Fibroblast of the aortic adventitia (primary cell): ENCODE measurements around the gene TBC1D8B. TPM values are rescaled to one million over a fixed set of nuclear protein-coding genes. Genes with fewer than 3 reads are reported as not detected.

Experiments
- DNase-seq: peaks from one replicate; pipeline ENCODE4 v3.0.0-alpha.2; 2010; ENCODE audit warnings: low read depth
- H3K4me3 ChIP-seq: 2 replicates; pipeline ENCODE4 v1.5.1; 2011; ENCODE audit warnings: low read depth, mild to moderate bottlenecking, control low read depth, low read length, moderate library complexity
- total RNA-seq: library from RNA; depleted of rRNA; stranded (reverse); fragments of >200 nt; gene quantifications from 2 replicates; pipeline ENCODE4 v1.2.3, GENCODE V29; 2012; ENCODE audit warnings: low replicate concordance
- TF ChIP-seq, protein P1 (sequence below): IDR thresholded peaks from 2 replicates; pipeline ENCODE4 v1.5.1; 2011; ENCODE audit warnings: mild to moderate bottlenecking, low read length, control low read depth, inconsistent platforms; ENCODE audit not compliant: insufficient read depth

Gene TBC1D8B
- total RNA-seq, 1 donor: 17.1 TPM

DNA sequence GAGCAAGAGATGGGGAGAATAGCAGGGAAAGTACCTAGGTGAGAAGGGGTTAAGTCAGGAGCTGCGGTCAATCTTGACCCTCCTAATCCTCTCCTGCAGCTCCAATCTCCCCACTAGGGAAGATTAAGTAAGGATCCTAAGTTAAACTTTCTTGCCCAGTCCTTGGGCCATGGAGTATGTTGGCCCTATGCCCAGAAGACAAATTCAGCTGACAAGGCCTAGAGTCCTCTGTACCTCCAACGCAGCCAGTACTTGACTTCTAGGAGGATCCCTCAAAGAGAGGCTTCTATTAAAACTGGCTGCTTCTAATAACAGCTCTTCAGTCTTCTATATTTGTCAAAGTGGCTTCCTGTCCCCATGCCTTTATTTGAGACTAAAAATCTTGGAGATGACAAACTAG, 119.2 kb downstream of the TBC1D8B start:
- H3K4me3 ChIP-seq: no peak overlapping the region
- TF ChIP-seq, protein P1, sequence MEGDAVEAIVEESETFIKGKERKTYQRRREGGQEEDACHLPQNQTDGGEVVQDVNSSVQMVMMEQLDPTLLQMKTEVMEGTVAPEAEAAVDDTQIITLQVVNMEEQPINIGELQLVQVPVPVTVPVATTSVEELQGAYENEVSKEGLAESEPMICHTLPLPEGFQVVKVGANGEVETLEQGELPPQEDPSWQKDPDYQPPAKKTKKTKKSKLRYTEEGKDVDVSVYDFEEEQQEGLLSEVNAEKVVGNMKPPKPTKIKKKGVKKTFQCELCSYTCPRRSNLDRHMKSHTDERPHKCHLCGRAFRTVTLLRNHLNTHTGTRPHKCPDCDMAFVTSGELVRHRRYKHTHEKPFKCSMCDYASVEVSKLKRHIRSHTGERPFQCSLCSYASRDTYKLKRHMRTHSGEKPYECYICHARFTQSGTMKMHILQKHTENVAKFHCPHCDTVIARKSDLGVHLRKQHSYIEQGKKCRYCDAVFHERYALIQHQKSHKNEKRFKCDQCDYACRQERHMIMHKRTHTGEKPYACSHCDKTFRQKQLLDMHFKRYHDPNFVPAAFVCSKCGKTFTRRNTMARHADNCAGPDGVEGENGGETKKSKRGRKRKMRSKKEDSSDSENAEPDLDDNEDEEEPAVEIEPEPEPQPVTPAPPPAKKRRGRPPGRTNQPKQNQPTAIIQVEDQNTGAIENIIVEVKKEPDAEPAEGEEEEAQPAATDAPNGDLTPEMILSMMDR: no peak
- DNase-seq: no peak

Other genes starting within 250 kb of the TBC1D8B start
- gene RADX, start 190.7 kb upstream of the TBC1D8B start, total RNA-seq: 7.5 and 18.8 TPM in 2 replicates
- gene RNF128, start 76.0 kb upstream of the TBC1D8B start, total RNA-seq: 0.82 and 12.6 TPM in 2 replicates
- gene RIPPLY1, start 100.7 kb downstream of the TBC1D8B start, total RNA-seq: not detected in 2 replicates
- not detected in 2 replicates for gene CLDN2, start 117.7 kb downstream of the TBC1D8B start, total RNA-seq
- gene MORC4, start 197.5 kb downstream of the TBC1D8B start, total RNA-seq: 38.4 and 42.4 TPM in 2 replicates